Stomach (tissue), 4 donors: Measurements from ENCODE around the gene TSHZ2.

Experiments used
- CTCF ChIP-seq, 7 experiments: fragments of 450-650 bp in 4 of 7; fragments of 200-600 bp in 3 of 7; sonication (generic) in 3 of 7; IDR thresholded peaks; one replicate each; pipeline ENCODE4 v1.5.1; 2016 to 2019; ENCODE audit warnings: antibody characterized with exemption in 7 of 7, control low read depth in 2 of 7, mild to moderate bottlenecking in 1 of 7
- EP300 ChIP-seq: sonication (generic); formaldehyde crosslinking; IDR thresholded peaks from one replicate; pipeline ENCODE4 v1.6.1; 2017; ENCODE audit warnings: antibody characterized with exemption
- POLR2A ChIP-seq, 4 donors: fragments of 450-650 bp; IDR thresholded peaks; one replicate each; pipeline ENCODE4 v1.6.1; 2016; ENCODE audit warnings: antibody characterized with exemption in 4 of 4, control low read depth in 2 of 4, mild to moderate bottlenecking in 1 of 4, moderate library complexity in 1 of 4

- no peak for TF ChIP-seq CTCF (IDR thresholded peaks at IDR 0.05)
- TF ChIP-seq EP300, result no peak
- no peak for TF ChIP-seq POLR2A (IDR thresholded peaks at IDR 0.05)
Measured at GRCh38 chr20:53291548-53291947, 319.4 kb downstream of the TSHZ2 start.
